SK-N-SH treated with all-trans-retinoic acid at 6 μM for 48 hours (cell line): ENCODE data around the gene DNAJB8.

Experiments used
- OSR1 ChIP-seq: fragments of 250-450 bp; sonication (Bioruptor Pico); IDR thresholded peaks from 2 replicates; pipeline ENCODE4 v1.8.0; 2022; ENCODE audit warnings: moderate library complexity, mild to moderate bottlenecking, inconsistent platforms
- PPARA ChIP-seq: fragments of 250-450 bp; sonication (Bioruptor Pico); IDR thresholded peaks from 2 replicates; pipeline ENCODE4 v1.5.0; 2020; ENCODE audit warnings: mild to moderate bottlenecking, borderline replicate concordance
- RARB ChIP-seq: fragments of 250-450 bp; sonication (Bioruptor Pico); IDR thresholded peaks from 2 replicates; pipeline ENCODE4 v1.8.0; 2021; ENCODE audit warnings: mild to moderate bottlenecking, moderate library complexity
- TSHZ2 ChIP-seq: fragments of 250-450 bp; sonication (Bioruptor Pico); IDR thresholded peaks from 2 replicates; pipeline ENCODE4 v1.5.0; 2020; ENCODE audit warnings: mild to moderate bottlenecking, moderate library complexity
- ZFP3 ChIP-seq: fragments of 250-450 bp; sonication (Bioruptor Pico); IDR thresholded peaks from 2 replicates; pipeline ENCODE4 v1.5.0; 2020; ENCODE audit warnings: mild to moderate bottlenecking, moderate library complexity
- ZFP30 ChIP-seq: fragments of 450-650 bp; formaldehyde crosslinking; IDR thresholded peaks from 2 replicates; pipeline ENCODE4 v1.5.0; 2022; ENCODE audit warnings: mild to moderate bottlenecking, moderate library complexity

GRCh38 chr3:128476659-128477058 is 10.0 kb upstream of the DNAJB8 start:
- TF ChIP-seq OSR1 (CRISPR knock-in tag) (no peak), PPARA (no peak), TSHZ2 (CRISPR knock-in tag) (no peak), ZFP30 (no peak), ZFP3 (CRISPR knock-in tag) (no peak), RARB (no peak)
